SK-N-SH (cell line): ENCODE results near the gene IRF3. TPM values are rescaled to one million over a fixed set of nuclear protein-coding genes. Genes with fewer than 3 reads are reported as not detected.
A peak's percentile ranks its signal among the peaks of the same experiment; 100 is the strongest.

Experiments used
- CTCF ChIA-PET: fragments of 300-600, 350-600 bp; formaldehyde crosslinking; extraction: SDS; loops from one replicate; lab custom pipeline; 2021; lab: Yijun Ruan, JAX
- POLR2A ChIA-PET: fragments of 350-600 bp; sonication (Branson Sonifier 250); formaldehyde crosslinking; extraction: SDS; loops from one replicate; lab custom pipeline; 2020; ENCODE audit warnings: antibody characterized with exemption, inconsistent platforms; lab: Yijun Ruan, JAX
- DNase-seq: peaks from one replicate; pipeline ENCODE4 v3.0.0; 2012
- H2AFZ ChIP-seq: fragments of 200-600 bp; sonication (generic); 2 replicates; pipeline ENCODE4 v1.8.1; 2016; ENCODE audit warnings: antibody characterized with exemption, mild to moderate bottlenecking, low read depth
- H3F3A ChIP-seq: fragments of 200-600 bp; sonication (generic); replicated peaks from 2 replicates; pipeline ENCODE3; 2016; ENCODE audit warnings: antibody characterized with exemption, mild to moderate bottlenecking; ENCODE audit not compliant: insufficient read depth
- H3K27ac ChIP-seq, 2 experiments: fragments of 200-500 bp in 1 of 2; fragments of 200-600 bp in 1 of 2; sonication (Bioruptor generic) in 1 of 2; sonication (generic), shearing (Covaris generic) in 1 of 2; 2 replicates each; pipeline versions ENCODE4 v1.5.1 to v1.6.1; 2014 to 2016; ENCODE audit warnings: low read depth in 2 of 2, inconsistent platforms in 1 of 2, low read length in 1 of 2, mild to moderate bottlenecking in 1 of 2, mixed read lengths in 1 of 2
- H3K27me3 ChIP-seq: fragments of 200-600 bp; sonication (generic), shearing (Covaris generic); 2 replicates; pipeline ENCODE4 v1.6.1; 2016; ENCODE audit warnings: mixed run types; ENCODE audit not compliant: insufficient read depth
- H3K36me3 ChIP-seq, 2 experiments: fragments of 200-500 bp in 1 of 2; fragments of 200-600 bp in 1 of 2; sonication (Bioruptor generic) in 1 of 2; sonication (generic) in 1 of 2; replicated peaks in 1 of 2; 2 replicates each; pipeline versions ENCODE3 to v1.5.1; 2014 to 2016; ENCODE audit warnings: low read length in 1 of 2, mild to moderate bottlenecking in 1 of 2; ENCODE audit not compliant: insufficient read depth in 2 of 2, control insufficient read depth in 1 of 2
- H3K4me1 ChIP-seq, 2 experiments: fragments of 200-500 bp in 1 of 2; fragments of 200-600 bp in 1 of 2; sonication (Bioruptor generic) in 1 of 2; sonication (generic), shearing (Covaris generic) in 1 of 2; 2 replicates each; pipeline versions ENCODE4 v1.5.1 to v1.6.1; 2014 to 2016; ENCODE audit warnings: low read depth in 1 of 2, low read length in 1 of 2, mixed run types in 1 of 2; ENCODE audit not compliant: insufficient read depth in 2 of 2, control insufficient read depth in 1 of 2
- H3K4me2 ChIP-seq: fragments of 200-600 bp; sonication (generic), shearing (Covaris generic); 2 replicates; pipeline ENCODE4 v1.6.1; 2017; ENCODE audit warnings: mixed run types
- H3K4me3 ChIP-seq, 2 experiments: fragments of 200-500 bp in 1 of 2; fragments of 200-600 bp in 1 of 2; sonication (Bioruptor generic) in 1 of 2; sonication (generic), shearing (Covaris generic) in 1 of 2; 2 replicates each; pipeline versions ENCODE4 v1.5.1 to v1.8.1; 2014 to 2016; ENCODE audit warnings: low read depth in 2 of 2, inconsistent platforms in 1 of 2, low read length in 1 of 2, mild to moderate bottlenecking in 1 of 2, mixed read lengths in 1 of 2, moderate library complexity in 1 of 2
- H3K79me2 ChIP-seq: fragments of 200-600 bp; sonication (generic); 2 replicates; pipeline ENCODE4 v1.8.1; 2017; ENCODE audit warnings: mild to moderate bottlenecking; ENCODE audit not compliant: insufficient read depth
- H3K9ac ChIP-seq: fragments of 200-600 bp; sonication (generic); 2 replicates; pipeline ENCODE4 v1.6.1; 2017; ENCODE audit warnings: mixed run types
- H3K9me2 ChIP-seq: fragments of 200-600 bp; sonication (generic); 2 replicates; pipeline ENCODE4 v1.6.1; 2017; ENCODE audit warnings: mixed run types
- H3K9me3 ChIP-seq: fragments of 200-600 bp; sonication (generic); 2 replicates; pipeline ENCODE4 v1.6.1; 2017; ENCODE audit warnings: mixed run types, mild to moderate bottlenecking, moderate library complexity
- H4K20me1 ChIP-seq: fragments of 200-600 bp; sonication (generic); 2 replicates; pipeline ENCODE4 v1.6.1; 2017; ENCODE audit warnings: mild to moderate bottlenecking, mixed run types; ENCODE audit not compliant: insufficient read depth
- CHD2 ChIP-seq: fragments of 150-350 bp; IDR thresholded peaks from 2 replicates; pipeline ENCODE4 v1.6.1; 2018; ENCODE audit warnings: low read length; ENCODE audit not compliant: partially characterized antibody
- ELF1 ChIP-seq: IDR thresholded peaks from 2 replicates; pipeline ENCODE4 v1.4.0; 2012
- EP300 ChIP-seq, 2 experiments: IDR thresholded peaks; 2 replicates each; pipeline versions ENCODE4 v1.4.0 to v1.6.1; 2012; ENCODE audit warnings: borderline replicate concordance in 1 of 2, low read depth in 1 of 2, low read length in 1 of 2
- EZH2phosphoT487 ChIP-seq: fragments of 200-600 bp; sonication (generic); IDR thresholded peaks from 2 replicates; pipeline ENCODE4 v1.6.1; 2017; ENCODE audit warnings: low read depth, mixed run types, mild to moderate bottlenecking, antibody characterized with exemption, moderate library complexity, borderline replicate concordance
- FOXM1 ChIP-seq: IDR thresholded peaks from 2 replicates; pipeline ENCODE4 v1.4.0; 2012; ENCODE audit warnings: low read depth, mild to moderate bottlenecking
- GABPA ChIP-seq: IDR thresholded peaks from 2 replicates; pipeline ENCODE4 v1.4.0; 2012; ENCODE audit warnings: low read depth, mild to moderate bottlenecking
- GATA2 ChIP-seq: sonication (generic); formaldehyde crosslinking; IDR thresholded peaks from 2 replicates; pipeline ENCODE4 v1.5.0; 2020; ENCODE audit warnings: mild to moderate bottlenecking, missing genetic modification reagents
- JUND ChIP-seq: IDR thresholded peaks from 2 replicates; pipeline ENCODE4 v1.4.0; 2012
- MXI1 ChIP-seq: IDR thresholded peaks from 2 replicates; pipeline ENCODE4 v1.6.1; 2012; ENCODE audit warnings: mild to moderate bottlenecking, low read depth, low read length, improper control_type of control experiment
- NFIC ChIP-seq: IDR thresholded peaks from 2 replicates; pipeline ENCODE4 v1.4.0; 2012; ENCODE audit warnings: borderline replicate concordance
- POLR2AphosphoS5 ChIP-seq: IDR thresholded peaks from 2 replicates; pipeline ENCODE4 v1.6.1; 2012; ENCODE audit warnings: low read depth, low read length
- SIN3A ChIP-seq: IDR thresholded peaks from 2 replicates; pipeline ENCODE4 v1.6.1; 2012; ENCODE audit warnings: low read depth, mild to moderate bottlenecking, low read length, moderate library complexity, borderline replicate concordance
- SMC3 ChIP-seq: IDR thresholded peaks from 2 replicates; pipeline ENCODE4 v1.6.1; 2012; ENCODE audit warnings: low read depth, low read length, improper control_type of control experiment
- TAF1 ChIP-seq: IDR thresholded peaks from 2 replicates; pipeline ENCODE4 v1.6.1; 2012; ENCODE audit warnings: low read depth, mild to moderate bottlenecking, low read length, moderate library complexity, borderline replicate concordance
- TEAD4 ChIP-seq: IDR thresholded peaks from 2 replicates; pipeline ENCODE4 v1.4.0; 2012; ENCODE audit warnings: mild to moderate bottlenecking, borderline replicate concordance; ENCODE audit not compliant: insufficient read depth
- WGBS: methylation state at CpG from one replicate; pipeline ENCODE4 v1.1.6; 2017; ENCODE audit warnings: low lambda C conversion rate; 5-methylcytosine and 5-hydroxymethylcytosine counted together
- polyA plus RNA-seq, 3 experiments: library from polyadenylated mRNA; depleted of rRNA; stranded (reverse); fragments of >200 nt; gene quantifications; 2 replicates each; pipeline ENCODE4 v1.2.3, GENCODE V29; 2012
- TF ChIP-seq, protein P1 (sequence below): IDR thresholded peaks from 2 replicates; pipeline ENCODE4 v1.4.0; 2012; ENCODE audit warnings: low read depth, borderline replicate concordance
- TF ChIP-seq, protein P2 (sequence below): IDR thresholded peaks from 2 replicates; pipeline ENCODE4; 2012
- TF ChIP-seq, protein P3 (sequence below): fragments of 150-350 bp; IDR thresholded peaks from 2 replicates; pipeline ENCODE4 v1.6.1; 2016; ENCODE audit warnings: mild to moderate bottlenecking, low read depth, low read length
- TF ChIP-seq, protein P4 (sequence below): IDR thresholded peaks from 2 replicates; pipeline ENCODE4 v1.4.0; 2012; ENCODE audit warnings: low read depth, borderline replicate concordance

IRF3 gene
- polyA plus RNA-seq, 1 of the 3 experiments (the other 2 are of a cell fraction), result 112 TPM

DNA sequence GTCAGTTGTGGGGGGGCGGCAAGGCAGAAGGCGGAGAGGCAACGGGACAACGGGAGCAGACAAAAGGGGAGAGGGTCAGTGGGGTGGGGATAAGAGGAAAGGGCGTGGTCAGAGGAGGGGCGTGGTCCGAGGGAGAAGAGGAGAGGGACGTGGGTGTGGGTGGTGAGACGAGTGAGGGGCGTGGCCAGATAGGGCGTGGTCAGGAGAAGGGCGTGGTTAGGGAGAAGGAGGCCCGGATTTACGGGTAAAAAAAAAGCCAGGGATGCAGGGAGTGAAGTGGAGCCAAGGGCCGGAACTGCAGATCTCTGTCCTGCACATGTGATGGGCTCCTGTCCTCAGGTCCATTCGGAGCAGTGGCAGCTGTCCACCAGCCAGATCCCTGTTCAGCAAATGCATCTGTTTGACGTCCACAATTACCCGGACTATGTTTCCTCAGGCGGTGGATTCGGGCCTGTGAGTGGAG lies 46.8 kb upstream of the IRF3 start:
- DNase-seq, result peak; percentile 93
- Histone ChIP-seq H3K36me3 (peaks cover 0 to 12% of the 10 kb centered on the region in 2 experiments), H2AFZ (no peak overlapping the region)
- no peak for TF ChIP-seq SMC3
- peak; percentile 89 for TF ChIP-seq MXI1
- no peak for TF ChIP-seq EZH2phosphoT487
- TF ChIP-seq, protein P1, sequence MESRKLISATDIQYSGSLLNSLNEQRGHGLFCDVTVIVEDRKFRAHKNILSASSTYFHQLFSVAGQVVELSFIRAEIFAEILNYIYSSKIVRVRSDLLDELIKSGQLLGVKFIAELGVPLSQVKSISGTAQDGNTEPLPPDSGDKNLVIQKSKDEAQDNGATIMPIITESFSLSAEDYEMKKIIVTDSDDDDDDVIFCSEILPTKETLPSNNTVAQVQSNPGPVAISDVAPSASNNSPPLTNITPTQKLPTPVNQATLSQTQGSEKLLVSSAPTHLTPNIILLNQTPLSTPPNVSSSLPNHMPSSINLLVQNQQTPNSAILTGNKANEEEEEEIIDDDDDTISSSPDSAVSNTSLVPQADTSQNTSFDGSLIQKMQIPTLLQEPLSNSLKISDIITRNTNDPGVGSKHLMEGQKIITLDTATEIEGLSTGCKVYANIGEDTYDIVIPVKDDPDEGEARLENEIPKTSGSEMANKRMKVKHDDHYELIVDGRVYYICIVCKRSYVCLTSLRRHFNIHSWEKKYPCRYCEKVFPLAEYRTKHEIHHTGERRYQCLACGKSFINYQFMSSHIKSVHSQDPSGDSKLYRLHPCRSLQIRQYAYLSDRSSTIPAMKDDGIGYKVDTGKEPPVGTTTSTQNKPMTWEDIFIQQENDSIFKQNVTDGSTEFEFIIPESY, result no peak
- TF ChIP-seq POLR2AphosphoS5, result peak; percentile 55; the same call in 1 of the 2 replicates
- no peak for TF ChIP-seq FOXM1
- no peak for TF ChIP-seq NFIC
- TF ChIP-seq TAF1, result no peak
- no peak for TF ChIP-seq GABPA
- TF ChIP-seq, protein P2, sequence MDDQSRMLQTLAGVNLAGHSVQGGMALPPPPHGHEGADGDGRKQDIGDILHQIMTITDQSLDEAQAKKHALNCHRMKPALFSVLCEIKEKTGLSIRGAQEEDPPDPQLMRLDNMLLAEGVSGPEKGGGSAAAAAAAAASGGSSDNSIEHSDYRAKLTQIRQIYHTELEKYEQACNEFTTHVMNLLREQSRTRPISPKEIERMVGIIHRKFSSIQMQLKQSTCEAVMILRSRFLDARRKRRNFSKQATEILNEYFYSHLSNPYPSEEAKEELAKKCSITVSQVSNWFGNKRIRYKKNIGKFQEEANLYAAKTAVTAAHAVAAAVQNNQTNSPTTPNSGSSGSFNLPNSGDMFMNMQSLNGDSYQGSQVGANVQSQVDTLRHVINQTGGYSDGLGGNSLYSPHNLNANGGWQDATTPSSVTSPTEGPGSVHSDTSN, result no peak; the same call in 1 of the 2 replicates
- TF ChIP-seq, protein P3, sequence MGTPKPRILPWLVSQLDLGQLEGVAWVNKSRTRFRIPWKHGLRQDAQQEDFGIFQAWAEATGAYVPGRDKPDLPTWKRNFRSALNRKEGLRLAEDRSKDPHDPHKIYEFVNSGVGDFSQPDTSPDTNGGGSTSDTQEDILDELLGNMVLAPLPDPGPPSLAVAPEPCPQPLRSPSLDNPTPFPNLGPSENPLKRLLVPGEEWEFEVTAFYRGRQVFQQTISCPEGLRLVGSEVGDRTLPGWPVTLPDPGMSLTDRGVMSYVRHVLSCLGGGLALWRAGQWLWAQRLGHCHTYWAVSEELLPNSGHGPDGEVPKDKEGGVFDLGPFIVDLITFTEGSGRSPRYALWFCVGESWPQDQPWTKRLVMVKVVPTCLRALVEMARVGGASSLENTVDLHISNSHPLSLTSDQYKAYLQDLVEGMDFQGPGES, result no peak
- TF ChIP-seq EP300 (IDR thresholded peaks at IDR 0.05; ENCODE audit: borderline replicate concordance in 1 of 2, low read depth in 1 of 2, low read length in 1 of 2), result no peak
- TF ChIP-seq ELF1, result no peak
- TF ChIP-seq, protein P4, sequence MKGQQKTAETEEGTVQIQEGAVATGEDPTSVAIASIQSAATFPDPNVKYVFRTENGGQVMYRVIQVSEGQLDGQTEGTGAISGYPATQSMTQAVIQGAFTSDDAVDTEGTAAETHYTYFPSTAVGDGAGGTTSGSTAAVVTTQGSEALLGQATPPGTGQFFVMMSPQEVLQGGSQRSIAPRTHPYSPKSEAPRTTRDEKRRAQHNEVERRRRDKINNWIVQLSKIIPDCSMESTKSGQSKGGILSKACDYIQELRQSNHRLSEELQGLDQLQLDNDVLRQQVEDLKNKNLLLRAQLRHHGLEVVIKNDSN, result no peak
- TF ChIP-seq GATA2 (CRISPR knock-in tag), result no peak
- TF ChIP-seq JUND, result no peak
- no peak for TF ChIP-seq SIN3A
- TF ChIP-seq TEAD4, result no peak
- TF ChIP-seq CHD2, result peak; percentile 56
- TF ChIP-seq, all 33 proteins: peak for 3
- WGBS, result 18% methylated on average over 16 of the region's 20 CpGs
- no peaks in the 10 kb centered on the region for H4K20me1 ChIP-seq
- H3K9me3 ChIP-seq, result no peaks in the 10 kb centered on the region
- peaks cover 7% of the 10 kb centered on the region for H3F3A ChIP-seq
- peak overlapping the region; percentile 21; the same call in 1 of the 2 replicates for H3K9ac ChIP-seq
- peak overlapping the region in 1 of 2 experiments; percentile 24; a peak in 2 of 4 replicates for H3K4me3 ChIP-seq
- no peaks in the 10 kb centered on the region for H3K9me2 ChIP-seq
- no peaks in the 10 kb centered on the region for H3K27me3 ChIP-seq
- POLR2A ChIA-PET, result interaction anchor here (0.6 to 1.5 kb wide), 7 partner anchors 10 to 133 kb away, joined by 3 to 6 read pairs (median 4); partner anchors contain the start of gene AP2A1
- peak overlapping the region in 1 of 2 experiments; percentile 75; a peak in 2 of 4 replicates for H3K27ac ChIP-seq
- H3K4me1 ChIP-seq, result peaks cover 0 to 8% of the 10 kb centered on the region in 2 experiments; a peak in 1 of 4 replicates
- H3K4me2 ChIP-seq, result no peak overlapping the region
- CTCF ChIA-PET, result interaction anchor here (1.3 to 2.1 kb wide), 3 partner anchors 22 to 226 kb away, joined by 3 to 10 read pairs (median 5); partner anchors contain the start of gene ADM5
- H3K79me2 ChIP-seq, result no peaks in the 10 kb centered on the region
